ENCODE results near the gene NKAIN4.
A peak's percentile ranks its signal among the peaks of the same experiment; 100 is the strongest.
"Not testable (repeated sequence)": the region's sequence is repeated elsewhere in the genome, so short reads cannot be mapped to it uniquely, and the experiment has no call there.

Gene NKAIN4

GRCh38 chr20:63221400-63222053, 32.7 kb downstream of the NKAIN4 start:
- not testable (repeated sequence) for H3K27me3 ChIP-seq (ENCODE audit: control insufficient read depth, insufficient read depth, low read length); H3K36me3 ChIP-seq (ENCODE audit: control insufficient read depth, insufficient read depth, low read length); H3K9ac ChIP-seq (ENCODE audit: low read length); H3K27ac ChIP-seq (ENCODE audit: low read depth, low read length); H3K9me3 ChIP-seq (ENCODE audit: control insufficient read depth, insufficient read depth, low read depth, low read length); H3K4me3 ChIP-seq (ENCODE audit: low read depth, low read length)
- H3K4me1 ChIP-seq (ENCODE audit: control insufficient read depth, insufficient read depth, low read length): peaks cover 17% of the 10 kb centered on the region

DNA sequence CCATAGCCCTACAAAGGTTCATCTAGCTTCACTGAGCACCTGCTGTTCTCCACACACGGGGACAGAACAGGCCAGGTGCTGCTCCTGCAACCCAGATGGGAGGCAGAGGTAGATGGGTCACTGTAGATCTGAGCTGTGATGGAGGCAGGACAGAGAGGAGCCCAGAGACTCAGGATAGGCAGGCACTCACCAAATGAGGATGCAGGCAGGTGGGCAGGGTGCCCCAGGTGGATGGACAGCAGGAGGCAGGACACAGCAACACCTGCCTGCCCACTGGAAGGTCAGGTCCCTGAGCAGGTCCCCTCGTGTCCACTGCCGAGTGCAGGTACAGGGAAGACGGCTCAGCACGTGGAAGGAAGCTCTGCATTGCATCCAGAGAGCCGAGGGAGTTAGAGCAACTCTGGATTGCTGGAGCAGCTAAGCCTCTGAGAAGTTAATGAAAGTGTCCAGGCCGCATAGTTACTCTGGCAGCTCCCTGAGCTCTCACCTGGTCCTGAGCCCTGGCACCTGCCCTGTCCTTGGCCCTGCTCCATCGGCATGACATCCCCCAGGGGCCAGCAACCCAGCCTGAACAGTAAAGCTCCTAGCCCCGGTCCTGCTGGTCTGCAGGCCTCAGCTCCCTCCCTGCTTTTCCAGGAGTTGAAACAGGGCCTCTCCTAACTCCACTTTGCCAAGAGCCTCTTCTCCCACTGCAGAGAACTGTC, 33.4 kb downstream of the NKAIN4 start:
- H3K4me1 ChIP-seq (ENCODE audit: control insufficient read depth, insufficient read depth, low read length): peaks cover 15% of the 10 kb centered on the region
- no peaks in the 10 kb centered on the region for H3K9me3 ChIP-seq (ENCODE audit: control insufficient read depth, insufficient read depth, low read depth, low read length)
- no peak overlapping the region for H3K9ac ChIP-seq (ENCODE audit: low read length)
- H3K4me3 ChIP-seq (ENCODE audit: low read depth, low read length): no peak overlapping the region
- H3K27ac ChIP-seq (ENCODE audit: low read depth, low read length): no peak overlapping the region
- no peaks in the 10 kb centered on the region for H3K36me3 ChIP-seq (ENCODE audit: control insufficient read depth, insufficient read depth, low read length)
- peaks cover 10% of the 10 kb centered on the region; the same call in 1 of the 2 replicates for H3K27me3 ChIP-seq (ENCODE audit: control insufficient read depth, insufficient read depth, low read length)

GRCh38 chr20:63219866-63220521, 34.3 kb downstream of the NKAIN4 start:
- Histone ChIP-seq H3K27me3 (ENCODE audit: control insufficient read depth, insufficient read depth, low read length) (peaks cover 10% of the 10 kb centered on the region; the same call in 1 of the 2 replicates), H3K27ac (ENCODE audit: low read depth, low read length) (no peak overlapping the region), H3K9ac (ENCODE audit: low read length) (no peak overlapping the region)

DNA sequence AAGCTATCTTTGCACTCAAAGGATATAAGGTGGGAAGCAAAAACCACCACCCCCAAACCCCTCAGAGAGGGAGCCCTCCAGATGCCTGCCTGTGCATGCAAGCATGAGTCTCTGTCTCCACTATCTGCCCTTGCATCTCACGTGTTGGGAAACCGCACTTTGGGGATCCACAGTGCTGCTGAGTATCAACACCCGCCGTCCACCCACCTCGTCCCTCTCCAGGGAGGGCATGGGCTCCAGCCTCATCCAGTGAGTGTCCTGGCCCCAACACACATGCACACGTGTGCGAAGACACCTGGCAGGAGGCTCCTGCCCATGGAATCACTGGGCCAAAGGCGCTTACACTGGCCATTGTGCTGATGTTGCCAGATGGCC, 34.8 kb downstream of the NKAIN4 start:
- H3K4me3 ChIP-seq (ENCODE audit: low read depth, low read length): no peak overlapping the region
- peaks cover 14% of the 10 kb centered on the region for H3K4me1 ChIP-seq (ENCODE audit: control insufficient read depth, insufficient read depth, low read length)
- H3K27me3 ChIP-seq (ENCODE audit: control insufficient read depth, insufficient read depth, low read length): peaks cover 10% of the 10 kb centered on the region; the same call in 1 of the 2 replicates
- H3K36me3 ChIP-seq (ENCODE audit: control insufficient read depth, insufficient read depth, low read length): peaks cover 8% of the 10 kb centered on the region
- no peak overlapping the region for H3K27ac ChIP-seq (ENCODE audit: low read depth, low read length)
- H3K9ac ChIP-seq (ENCODE audit: low read length): no peak overlapping the region
- H3K9me3 ChIP-seq (ENCODE audit: control insufficient read depth, insufficient read depth, low read depth, low read length): no peaks in the 10 kb centered on the region

More at GRCh38 chr20:63219866-63220521, 34.3 kb downstream of the NKAIN4 start:
- H3K4me3 ChIP-seq (ENCODE audit: low read depth, low read length): no peak overlapping the region
- peaks cover 2% of the 10 kb centered on the region for H3K36me3 ChIP-seq (ENCODE audit: control insufficient read depth, insufficient read depth, low read length)
- no peaks in the 10 kb centered on the region for H3K9me3 ChIP-seq (ENCODE audit: control insufficient read depth, insufficient read depth, low read depth, low read length)
- peaks cover 15% of the 10 kb centered on the region for H3K4me1 ChIP-seq (ENCODE audit: control insufficient read depth, insufficient read depth, low read length)

GRCh38 chr20:63218701-63219446, 35.4 kb downstream of the NKAIN4 start:
- H3K9me3 ChIP-seq (ENCODE audit: control insufficient read depth, insufficient read depth, low read depth, low read length): no peaks in the 10 kb centered on the region
- peaks cover 13% of the 10 kb centered on the region for H3K36me3 ChIP-seq (ENCODE audit: control insufficient read depth, insufficient read depth, low read length)
- peaks cover 10% of the 10 kb centered on the region; the same call in 1 of the 2 replicates for H3K4me1 ChIP-seq (ENCODE audit: control insufficient read depth, insufficient read depth, low read length)
- no peak overlapping the region for H3K9ac ChIP-seq (ENCODE audit: low read length)
- no peak overlapping the region for H3K4me3 ChIP-seq (ENCODE audit: low read depth, low read length)
- H3K27me3 ChIP-seq (ENCODE audit: control insufficient read depth, insufficient read depth, low read length): peaks cover 10% of the 10 kb centered on the region; the same call in 1 of the 2 replicates
- no peak overlapping the region for H3K27ac ChIP-seq (ENCODE audit: low read depth, low read length)

DNA sequence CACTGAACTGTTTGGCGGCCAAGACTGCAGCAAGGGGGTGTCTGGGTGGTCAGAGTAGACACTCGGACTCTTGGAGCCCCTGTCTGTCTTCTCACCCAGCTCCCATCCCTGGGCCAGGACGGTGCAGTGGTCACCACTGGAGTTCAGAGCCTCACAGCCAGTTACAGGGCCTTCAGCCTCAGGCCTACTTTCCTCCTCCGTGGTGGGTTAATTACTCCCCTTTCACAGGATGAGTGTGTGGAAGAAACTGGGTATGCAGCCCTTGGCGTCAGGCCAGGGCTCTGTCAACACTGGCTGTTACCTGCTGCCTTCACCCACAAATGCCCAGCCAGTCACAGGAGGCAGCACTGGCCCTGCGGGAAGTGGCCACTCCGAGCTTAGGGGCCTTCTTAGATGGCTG, 36.6 kb downstream of the NKAIN4 start:
- Histone ChIP-seq H3K4me1 (ENCODE audit: control insufficient read depth, insufficient read depth, low read length) (peaks cover 13% of the 10 kb centered on the region; the same call in 1 of the 2 replicates), H3K36me3 (ENCODE audit: control insufficient read depth, insufficient read depth, low read length) (peaks cover 25% of the 10 kb centered on the region), H3K4me3 (ENCODE audit: low read depth, low read length) (no peak overlapping the region), H3K27me3 (ENCODE audit: control insufficient read depth, insufficient read depth, low read length) (peaks cover 10% of the 10 kb centered on the region; the same call in 1 of the 2 replicates), H3K9ac (ENCODE audit: low read length) (peak overlapping the region; percentile 7), H3K27ac (ENCODE audit: low read depth, low read length) (no peak overlapping the region), H3K9me3 (ENCODE audit: control insufficient read depth, insufficient read depth, low read depth, low read length) (no peaks in the 10 kb centered on the region)

- Histone ChIP-seq H3K9ac (ENCODE audit: low read length) (peak overlapping the region; percentile 77), H3K27ac (ENCODE audit: low read depth, low read length) (peak overlapping the region; percentile 74; the same call in 1 of the 2 replicates), H3K4me1 (ENCODE audit: control insufficient read depth, insufficient read depth, low read length) (peaks cover 15% of the 10 kb centered on the region; the same call in 1 of the 2 replicates), H3K27me3 (ENCODE audit: control insufficient read depth, insufficient read depth, low read length) (peaks cover 7% of the 10 kb centered on the region; the same call in 1 of the 2 replicates), H3K4me3 (ENCODE audit: low read depth, low read length) (peak overlapping the region; percentile 80), H3K36me3 (ENCODE audit: control insufficient read depth, insufficient read depth, low read length) (peaks cover 32% of the 10 kb centered on the region), H3K9me3 (ENCODE audit: control insufficient read depth, insufficient read depth, low read depth, low read length) (no peaks in the 10 kb centered on the region)
Measured at GRCh38 chr20:63216849-63217471, 37.3 kb downstream of the NKAIN4 start.

GRCh38 chr20:63216041-63216848, 38.0 kb downstream of the NKAIN4 start, which contains the start of gene YTHDF1:
TSS of gene YTHDF1 (minus strand) at chr20:63216131. CDS start at chr20:63215892, 239 bp downstream.
- H3K4me3 ChIP-seq (ENCODE audit: low read depth, low read length): peak within 1 kb of the TSS; percentile 80
- H3K9ac ChIP-seq (ENCODE audit: low read length): peak within 1 kb of the TSS; percentile 92
- H3K36me3 ChIP-seq (ENCODE audit: control insufficient read depth, insufficient read depth, low read length): peaks cover 40% of the 10 kb centered on the region
- H3K27ac ChIP-seq (ENCODE audit: low read depth, low read length): peak within 1 kb of the TSS; percentile 94; the same call in 1 of the 2 replicates
- peaks cover 15% of the 10 kb centered on the region; the same call in 1 of the 2 replicates for H3K4me1 ChIP-seq (ENCODE audit: control insufficient read depth, insufficient read depth, low read length)
- peaks cover 5% of the 10 kb centered on the region; the same call in 1 of the 2 replicates for H3K27me3 ChIP-seq (ENCODE audit: control insufficient read depth, insufficient read depth, low read length)
- no peaks in the 10 kb centered on the region for H3K9me3 ChIP-seq (ENCODE audit: control insufficient read depth, insufficient read depth, low read depth, low read length)

GRCh38 chr20:63215101-63216040, 38.9 kb downstream of the NKAIN4 start:
- H3K27ac ChIP-seq (ENCODE audit: low read depth, low read length): peak overlapping the region; percentile 94; the same call in 1 of the 2 replicates
- no peaks in the 10 kb centered on the region for H3K9me3 ChIP-seq (ENCODE audit: control insufficient read depth, insufficient read depth, low read depth, low read length)
- H3K9ac ChIP-seq (ENCODE audit: low read length): peak overlapping the region; percentile 92
- no peaks in the 10 kb centered on the region for H3K27me3 ChIP-seq (ENCODE audit: control insufficient read depth, insufficient read depth, low read length)
- H3K4me3 ChIP-seq (ENCODE audit: low read depth, low read length): peak overlapping the region; percentile 80
- peaks cover 47% of the 10 kb centered on the region for H3K36me3 ChIP-seq (ENCODE audit: control insufficient read depth, insufficient read depth, low read length)
- peaks cover 15% of the 10 kb centered on the region; the same call in 1 of the 2 replicates for H3K4me1 ChIP-seq (ENCODE audit: control insufficient read depth, insufficient read depth, low read length)
